Cortex of kidney (tissue), 1 donor: ENCODE measurements around the gene TLX2.
"Not testable (repeated sequence)": the region's sequence is repeated elsewhere in the genome, so short reads cannot be mapped to it uniquely, and the experiment has no call there.

Experiments
- DNase-seq: peaks from one replicate; lab custom pipeline; 2025; lab: John Stamatoyannopoulos, UW

Gene TLX2

DNA sequence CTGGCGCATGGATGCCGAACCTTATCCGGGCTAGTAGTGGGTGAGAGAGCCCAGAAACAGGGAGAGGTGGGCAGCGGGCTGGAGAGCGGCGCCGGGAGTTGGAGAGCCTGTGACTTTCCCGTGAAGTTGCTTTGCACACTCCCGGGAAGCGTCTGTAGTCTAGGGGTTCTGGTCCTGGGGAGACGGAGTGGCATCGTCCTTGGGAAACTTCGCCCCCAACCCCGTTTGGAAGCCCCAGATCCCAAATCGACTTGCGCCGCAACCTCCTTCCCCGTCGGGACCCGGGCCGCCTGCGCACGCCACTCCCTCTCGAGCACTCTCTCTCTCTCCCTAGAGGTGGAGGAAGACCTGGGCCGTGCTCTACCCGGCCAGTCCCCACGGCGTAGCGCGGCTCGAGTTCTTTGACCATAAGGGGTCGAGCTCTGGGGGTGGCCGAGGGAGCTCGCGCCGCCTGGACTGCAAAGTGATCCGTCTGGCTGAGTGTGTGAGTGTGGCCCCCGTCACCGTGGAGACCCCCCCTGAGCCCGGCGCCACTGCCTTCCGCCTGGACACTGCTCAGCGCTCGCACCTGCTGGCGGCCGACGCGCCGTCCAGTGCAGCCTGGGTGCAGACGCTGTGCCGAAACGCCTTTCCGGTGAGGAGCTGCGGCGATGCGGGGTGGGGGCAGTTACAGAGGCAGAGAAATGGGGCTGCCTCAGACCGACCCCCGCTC, 40.7 kb downstream of the TLX2 start:
- DNase-seq, result no peak

DNA sequence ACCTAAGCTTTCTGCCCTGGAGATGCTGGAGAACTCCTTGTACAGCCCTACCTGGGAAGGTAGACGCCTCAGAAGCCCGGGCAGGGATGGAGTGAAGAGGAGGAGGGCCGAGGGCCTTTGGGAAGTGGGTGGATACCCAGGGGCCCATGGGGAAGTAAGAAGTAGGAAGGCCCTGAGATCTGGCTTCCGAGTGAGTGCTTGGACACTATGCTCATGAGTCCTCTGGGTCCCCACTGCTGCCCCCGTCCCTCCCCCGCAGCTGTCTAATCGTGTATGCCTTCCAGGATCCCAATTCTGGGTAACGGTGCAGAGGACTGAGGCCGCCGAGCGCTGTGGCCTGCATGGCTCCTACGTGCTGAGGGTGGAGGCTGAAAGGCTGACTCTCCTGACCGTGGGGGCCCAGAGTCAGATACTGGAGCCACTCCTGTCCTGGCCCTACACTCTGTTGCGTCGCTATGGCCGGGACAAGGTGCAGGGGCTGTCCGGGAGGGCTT, 41.4 kb downstream of the TLX2 start:
- DNase-seq, result no peak

DNA sequence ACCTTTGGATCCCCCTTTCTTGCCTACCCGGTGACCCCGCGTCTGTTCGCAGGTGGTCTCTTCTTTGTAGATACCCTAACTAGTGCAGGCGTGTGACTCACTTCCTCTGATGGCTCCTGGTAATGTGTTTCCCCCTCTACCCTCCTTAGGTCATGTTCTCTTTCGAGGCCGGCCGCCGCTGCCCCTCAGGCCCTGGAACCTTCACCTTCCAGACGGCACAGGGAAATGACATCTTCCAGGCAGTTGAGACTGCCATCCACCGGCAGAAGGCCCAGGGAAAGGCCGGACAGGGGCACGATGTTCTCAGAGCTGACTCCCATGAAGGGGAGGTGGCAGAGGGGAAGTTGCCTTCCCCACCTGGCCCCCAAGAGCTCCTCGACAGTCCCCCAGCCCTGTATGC, 41.9 kb downstream of the TLX2 start:
- DNase-seq, result no peak

DNA sequence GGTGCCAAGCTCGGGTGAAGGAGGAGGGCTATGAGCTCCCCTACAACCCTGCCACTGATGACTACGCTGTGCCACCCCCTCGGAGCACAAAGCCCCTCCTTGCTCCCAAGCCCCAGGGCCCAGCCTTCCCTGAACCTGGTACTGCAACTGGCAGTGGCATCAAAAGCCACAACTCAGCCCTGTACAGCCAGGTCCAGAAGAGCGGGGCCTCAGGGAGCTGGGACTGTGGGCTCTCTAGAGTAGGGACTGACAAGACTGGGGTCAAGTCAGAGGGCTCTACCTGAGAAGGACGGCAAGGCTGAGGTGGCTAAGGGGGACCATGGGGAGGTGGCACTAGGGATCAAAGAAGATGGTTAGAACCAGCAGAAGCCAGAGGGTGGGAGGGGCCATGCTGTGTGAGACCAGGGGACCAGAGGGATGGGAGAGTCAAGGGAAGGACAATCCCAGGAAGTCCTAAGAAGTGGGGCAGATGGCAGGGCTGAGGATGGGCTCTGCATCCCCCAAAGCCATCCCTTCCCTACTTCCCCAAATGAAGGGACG, 42.7 kb downstream of the TLX2 start:
- DNase-seq, result no peak

DNA sequence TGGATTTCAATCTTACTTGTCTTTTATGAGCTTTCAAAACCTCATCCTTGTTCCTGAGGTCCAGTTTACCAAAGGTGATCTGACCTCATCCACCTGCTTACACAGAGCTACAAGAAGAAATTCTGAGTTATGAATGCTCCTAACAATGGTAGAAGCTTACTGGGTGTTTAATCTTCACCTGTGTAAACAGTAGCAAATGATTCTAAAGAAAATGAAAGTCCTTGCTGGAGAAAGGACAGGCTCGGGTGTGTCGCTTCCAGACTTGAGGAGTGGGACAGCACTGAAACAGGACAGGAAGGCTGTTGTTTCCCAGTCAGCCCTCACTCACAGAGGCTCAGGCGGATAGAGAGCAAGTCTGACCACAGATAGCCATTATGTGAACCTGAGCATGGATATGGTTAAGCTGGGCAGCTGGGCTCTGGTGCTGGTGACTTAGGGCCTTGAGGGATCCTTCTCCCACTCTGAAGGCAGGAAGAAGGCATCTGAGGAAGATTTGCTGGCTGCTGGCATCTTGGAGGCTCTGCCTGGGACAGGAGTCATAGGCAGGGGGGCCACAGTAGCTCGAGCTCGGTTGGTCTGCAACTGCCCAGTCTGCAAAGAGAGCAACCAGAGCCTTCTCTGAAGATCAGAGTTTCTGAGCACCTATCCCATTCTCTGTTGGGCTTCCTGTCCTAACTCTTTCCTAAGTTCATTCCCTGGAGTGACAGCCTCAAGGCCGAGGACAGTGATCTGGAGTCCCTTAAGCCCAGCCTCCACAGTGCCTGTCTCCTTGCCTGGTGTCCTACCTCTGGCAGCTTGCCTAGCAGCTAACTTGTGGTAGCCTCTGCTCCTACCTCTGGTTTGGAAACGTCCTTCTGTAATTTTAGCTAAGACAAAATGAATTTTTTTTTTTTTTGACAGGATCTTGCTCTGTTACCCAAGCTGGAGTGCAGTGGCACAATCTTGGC, 44.3 kb downstream of the TLX2 start:
- no peak for DNase-seq

DNA sequence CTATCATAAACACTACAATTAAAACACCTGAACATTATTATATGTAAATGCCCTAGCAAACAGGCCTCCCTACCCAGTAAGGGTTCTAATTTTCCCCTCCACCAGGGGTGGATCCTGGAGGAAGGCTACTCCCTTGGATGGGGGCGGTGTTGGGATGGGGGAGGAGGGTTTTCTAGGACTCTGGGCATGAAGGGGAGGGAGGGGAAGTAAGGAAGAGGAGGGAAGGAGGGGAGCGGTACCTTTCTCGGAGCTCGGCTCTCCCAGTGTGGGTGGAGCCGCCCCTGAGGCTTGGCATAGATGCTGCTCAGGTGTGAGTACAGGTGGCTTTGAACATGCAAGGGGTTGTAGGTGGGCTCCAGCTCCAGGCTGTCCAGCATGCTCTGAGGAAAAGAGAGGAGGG, 45.7 kb downstream of the TLX2 start:
- DNase-seq, result no peak

DNA sequence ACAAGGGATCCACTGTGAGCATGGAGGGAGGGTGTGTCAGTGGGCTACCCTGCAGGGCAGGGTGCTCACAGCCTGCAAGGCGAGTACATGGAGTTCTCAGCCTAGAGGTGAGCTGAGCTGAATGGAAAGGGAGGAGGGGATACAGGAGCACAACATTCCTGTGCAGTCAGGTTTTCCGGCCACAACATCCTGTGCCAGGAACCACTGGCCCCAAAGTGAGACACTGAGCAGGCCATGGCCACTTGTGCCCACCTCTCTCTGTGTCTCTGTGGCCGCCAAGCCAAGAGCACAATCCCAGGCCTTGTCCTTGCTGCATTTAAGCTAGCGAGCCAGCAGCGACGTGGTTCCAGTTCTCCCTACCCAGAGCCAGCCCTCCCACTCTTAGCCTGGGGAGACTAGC, 46.3 kb downstream of the TLX2 start:
- no peak for DNase-seq

DNA sequence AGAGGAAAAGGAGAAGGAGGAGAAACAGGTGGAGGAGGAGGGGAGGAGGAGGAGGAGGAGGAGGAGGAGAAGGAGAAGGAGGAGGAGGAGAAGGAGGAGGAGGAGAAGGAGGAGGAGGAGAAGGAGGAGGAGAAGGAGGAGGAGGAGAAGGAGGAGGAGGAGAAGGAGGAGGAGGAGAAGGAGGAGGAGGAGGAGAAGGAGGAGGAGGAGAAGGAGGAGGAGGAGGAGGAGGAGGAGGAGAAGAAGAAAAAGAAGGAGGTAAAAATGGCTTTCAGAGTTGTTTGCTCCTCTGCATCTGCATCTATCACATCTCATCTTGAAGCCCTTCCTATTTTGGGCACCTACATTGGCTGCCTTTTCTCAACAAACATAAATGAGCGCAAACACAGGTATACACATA, 46.8 kb downstream of the TLX2 start:
- not testable (repeated sequence) for DNase-seq

DNA sequence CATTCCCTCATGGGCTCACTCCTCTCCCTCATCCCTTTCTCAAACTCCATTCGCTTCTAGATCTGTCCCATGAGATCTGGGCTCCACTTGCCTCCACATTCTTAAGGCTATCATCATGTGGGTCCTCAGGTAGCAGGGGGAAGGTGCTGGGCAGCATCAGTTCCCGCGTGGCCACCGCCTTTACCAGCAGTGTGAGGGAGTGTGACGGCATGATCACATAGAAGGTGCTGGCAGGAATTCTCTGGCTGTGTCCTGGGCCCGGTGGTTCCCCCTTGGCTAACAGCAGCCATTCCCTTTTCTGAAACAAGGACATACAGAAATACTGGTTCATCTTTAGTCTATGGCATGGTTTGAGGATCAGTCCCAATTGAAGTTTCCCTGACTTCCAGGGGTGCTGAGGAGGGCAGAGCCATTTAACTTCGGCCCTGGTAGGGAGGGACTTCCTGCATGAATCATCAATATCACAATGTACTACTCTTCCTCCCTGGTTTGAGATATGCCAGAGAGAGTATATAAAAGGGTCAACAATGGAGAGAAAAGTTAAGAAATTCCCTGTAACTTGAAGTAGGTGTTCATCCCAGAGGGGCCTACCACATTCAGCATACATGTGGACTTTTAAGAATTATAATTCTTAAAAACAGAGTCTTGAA, 48.0 kb downstream of the TLX2 start:
- no peak for DNase-seq

DNA sequence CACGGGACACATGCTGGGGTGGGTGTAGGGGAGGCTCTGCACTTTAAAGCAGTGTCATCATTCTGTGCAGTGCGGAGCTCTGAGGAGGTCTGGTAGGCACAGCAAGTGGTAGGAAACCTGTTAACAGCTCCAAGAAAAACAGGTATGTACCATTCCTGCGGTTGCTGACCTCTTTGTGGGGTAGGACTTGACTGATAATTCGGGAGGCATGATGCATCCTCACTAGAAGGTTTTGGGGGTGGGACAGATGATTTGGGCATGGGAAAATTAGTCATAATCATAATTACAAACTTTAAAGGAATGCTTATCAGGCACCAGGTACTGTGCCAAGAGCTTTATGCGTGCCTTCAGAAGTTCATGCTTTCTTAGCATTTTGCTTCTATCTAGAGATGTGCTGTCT, 50.0 kb downstream of the TLX2 start:
- no peak for DNase-seq

DNA sequence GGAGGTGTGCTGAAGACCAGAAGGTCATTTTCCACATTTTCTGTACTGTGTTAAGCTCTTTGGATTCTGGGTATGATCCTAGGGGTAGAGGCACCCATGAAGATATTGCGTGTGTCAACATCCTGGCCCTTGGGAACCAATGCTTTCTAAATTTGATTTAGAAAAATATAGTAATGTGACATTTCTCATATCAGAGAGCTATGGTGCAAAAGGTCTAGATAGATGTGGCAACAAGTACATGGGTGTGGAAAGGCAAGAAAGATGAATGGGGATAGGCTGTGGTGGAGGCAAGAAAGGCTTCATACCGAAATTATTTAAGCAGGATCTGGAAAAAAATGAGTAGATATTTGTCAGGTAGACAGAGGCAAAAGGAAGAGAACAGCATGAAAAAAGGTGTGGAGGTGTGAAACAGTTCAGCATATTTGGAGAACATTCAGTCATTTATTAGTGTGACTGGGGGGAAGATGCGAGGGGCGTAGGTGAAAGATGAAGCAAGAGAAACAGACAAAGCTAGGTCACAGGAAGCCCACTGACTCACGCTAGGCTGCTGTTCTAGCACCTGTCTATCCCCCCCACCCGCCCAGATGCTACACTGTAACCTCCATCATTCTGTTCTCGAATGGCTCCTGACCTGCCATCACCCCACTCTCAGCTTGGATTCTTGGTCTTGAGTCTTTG, 52.0 kb downstream of the TLX2 start:
- DNase-seq, result no peak

DNA sequence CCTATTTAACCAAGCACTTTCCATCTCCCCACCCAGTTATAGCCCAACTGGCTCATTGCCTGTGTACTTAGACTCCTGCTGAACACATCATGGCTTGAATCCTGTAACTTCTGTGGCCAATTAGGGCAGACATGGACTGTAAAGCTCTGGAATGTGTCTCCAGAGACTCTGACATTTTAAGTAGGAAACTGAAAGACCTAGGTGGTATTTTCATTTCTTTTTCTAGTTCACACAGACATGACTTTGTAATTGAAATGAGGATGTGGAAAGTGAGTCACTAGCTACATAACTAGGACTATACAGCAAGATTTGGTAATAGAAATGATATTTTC, 52.5 kb downstream of the TLX2 start:
- DNase-seq, result no peak
